HepG2 (cell line): ENCODE data around the gene GRB10. TPM values are rescaled to one million over a fixed set of nuclear protein-coding genes. Genes with fewer than 3 reads are reported as not detected.

Experiments
- ADNP ChIP-seq: sonication (generic); formaldehyde crosslinking; IDR thresholded peaks from 2 replicates; pipeline ENCODE4 v1.4.0; 2020; ENCODE audit warnings: missing genetic modification reagents
- BCL3 ChIP-seq: sonication (generic); formaldehyde crosslinking; IDR thresholded peaks from 2 replicates; pipeline ENCODE4 v1.5.1; 2020; ENCODE audit warnings: mild to moderate bottlenecking, missing genetic modification reagents, moderate library complexity
- GPN1 ChIP-seq: sonication (generic); formaldehyde crosslinking; IDR thresholded peaks from 2 replicates; pipeline ENCODE4 v1.5.1; 2020; ENCODE audit warnings: missing genetic modification reagents, borderline replicate concordance
- HIC2 ChIP-seq: sonication (generic); formaldehyde crosslinking; IDR thresholded peaks from 2 replicates; pipeline ENCODE4 v1.9.0; 2022; ENCODE audit warnings: low read depth, missing genetic modification reagents
- RNF219 ChIP-seq: sonication (generic); formaldehyde crosslinking; IDR thresholded peaks from 2 replicates; pipeline ENCODE4 v1.5.0; 2020; ENCODE audit warnings: mild to moderate bottlenecking, missing genetic modification reagents
- ZBTB10 ChIP-seq: sonication (generic); formaldehyde crosslinking; IDR thresholded peaks from 2 replicates; pipeline ENCODE4 v1.4.0; 2020; ENCODE audit warnings: missing genetic modification reagents, borderline replicate concordance
- ZBTB2 ChIP-seq: sonication (generic); formaldehyde crosslinking; IDR thresholded peaks from 2 replicates; pipeline ENCODE4 v1.8.0; 2022; ENCODE audit warnings: low read depth, missing genetic modification reagents
- ZBTB34 ChIP-seq: sonication (generic); formaldehyde crosslinking; IDR thresholded peaks from 2 replicates; pipeline ENCODE4 v1.8.0; 2022; ENCODE audit warnings: mild to moderate bottlenecking, missing genetic modification reagents
- ZC3H13 ChIP-seq: sonication (generic); formaldehyde crosslinking; IDR thresholded peaks from 2 replicates; pipeline ENCODE4 v1.8.1; 2023; ENCODE audit warnings: mild to moderate bottlenecking, missing genetic modification reagents, moderate library complexity
- ZNF17 ChIP-seq: sonication (generic); formaldehyde crosslinking; IDR thresholded peaks from 2 replicates; pipeline ENCODE4 v1.5.0; 2020; ENCODE audit warnings: mild to moderate bottlenecking, missing genetic modification reagents
- ZNF414 ChIP-seq: sonication (generic); formaldehyde crosslinking; IDR thresholded peaks from 2 replicates; pipeline ENCODE4 v1.5.0; 2020; ENCODE audit warnings: missing genetic modification reagents
- ZNF672 ChIP-seq: sonication (generic); formaldehyde crosslinking; IDR thresholded peaks from 2 replicates; pipeline ENCODE4 v1.8.1; 2022; ENCODE audit warnings: missing genetic modification reagents
- ZNF775 ChIP-seq: sonication (generic); formaldehyde crosslinking; IDR thresholded peaks from 2 replicates; pipeline ENCODE4 v1.4.0; 2020; ENCODE audit warnings: missing genetic modification reagents, mild to moderate bottlenecking, moderate library complexity, borderline replicate concordance
- polyA plus RNA-seq, 8 experiments: library from polyadenylated mRNA; depleted of rRNA in 3 of 8; stranded (reverse) in 7 of 8; unstranded in 1 of 8; fragments of >200 nt; fragmentation: Illumina TruSeq in 4 of 8; extraction: Trizol in 4 of 8; gene quantifications; 2 replicates each; pipeline versions ENCODE4 v1.2.1 to v1.2.3, GENCODE V29; 2011 to 2016; ENCODE audit warnings: low read depth in 4 of 8, missing spikeins in 1 of 8, mixed read lengths in 1 of 8; ENCODE audit not compliant: insufficient read depth in 1 of 8
- total RNA-seq, 5 experiments: library from RNA; depleted of rRNA; stranded (reverse); fragments of >200 nt; fragmentation: Illumina TruSeq; extraction: Trizol; gene quantifications; 2 replicates each; pipeline ENCODE4 v1.2.3, GENCODE V29; 2016; ENCODE audit warnings: low read depth in 1 of 5

The GRB10 gene
- total and polyA plus RNA-seq, 2 of the 13 experiments (the other 11 are each of a cell fraction or from before 2014, with no cell fraction given) = 4.0 to 6.8 TPM

GRCh38 chr7:50564640-50565558 is 217.8 kb downstream of the GRB10 start, which contains the start of gene DDC (continued):
- TF ChIP-seq ZNF414 (no peak), HIC2 (CRISPR knock-in tag) (no peak), GPN1 (CRISPR knock-in tag) (no peak), ZNF775 (CRISPR knock-in tag) (no peak), ZC3H13 (CRISPR knock-in tag) (no peak), ZBTB34 (CRISPR knock-in tag) (no peak), BCL3 (no peak), ZBTB2 (CRISPR knock-in tag) (no peak), ZNF672 (no peak), ZNF17 (CRISPR knock-in tag) (no peak), RNF219 (no peak), ZBTB10 (CRISPR knock-in tag) (no peak), ADNP (CRISPR knock-in tag) (no peak)
